ENCODE results near the gene UTS2R. TPM values are rescaled to one million over a fixed set of nuclear protein-coding genes. Genes with fewer than 3 reads are reported as not detected.
"Not testable (repeated sequence)": the region's sequence is repeated elsewhere in the genome, so short reads cannot be mapped to it uniquely, and the experiment has no call there.

Gene UTS2R
- polyA plus RNA-seq, 1 experiment: not detected

DNA sequence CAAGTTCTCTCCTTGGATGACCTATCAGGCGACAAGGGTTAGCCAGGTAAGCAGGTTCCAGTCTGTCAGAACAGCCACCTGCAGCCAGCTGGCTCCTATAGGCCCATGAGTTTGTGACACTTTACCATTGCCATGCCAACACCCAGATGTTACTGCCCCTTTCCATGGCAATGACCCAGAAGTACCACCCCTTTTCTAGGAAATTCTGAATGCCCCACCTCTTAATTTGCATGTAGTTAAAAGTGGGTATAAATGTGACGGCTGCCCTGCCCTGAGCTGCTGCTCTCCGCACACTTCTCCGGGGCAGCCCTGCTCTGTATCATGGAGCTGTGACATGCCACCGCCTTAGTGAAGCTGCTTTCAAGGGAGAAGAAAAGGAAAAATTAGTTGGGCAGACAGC, 28.0 kb upstream of the UTS2R start:
- H3K27me3 ChIP-seq (ENCODE audit: control insufficient read depth, insufficient read depth, low read length): no peaks in the 10 kb centered on the region
- no peak overlapping the region for H3K4me3 ChIP-seq (ENCODE audit: low read depth, low read length)
- TF ChIP-seq, protein P1, sequence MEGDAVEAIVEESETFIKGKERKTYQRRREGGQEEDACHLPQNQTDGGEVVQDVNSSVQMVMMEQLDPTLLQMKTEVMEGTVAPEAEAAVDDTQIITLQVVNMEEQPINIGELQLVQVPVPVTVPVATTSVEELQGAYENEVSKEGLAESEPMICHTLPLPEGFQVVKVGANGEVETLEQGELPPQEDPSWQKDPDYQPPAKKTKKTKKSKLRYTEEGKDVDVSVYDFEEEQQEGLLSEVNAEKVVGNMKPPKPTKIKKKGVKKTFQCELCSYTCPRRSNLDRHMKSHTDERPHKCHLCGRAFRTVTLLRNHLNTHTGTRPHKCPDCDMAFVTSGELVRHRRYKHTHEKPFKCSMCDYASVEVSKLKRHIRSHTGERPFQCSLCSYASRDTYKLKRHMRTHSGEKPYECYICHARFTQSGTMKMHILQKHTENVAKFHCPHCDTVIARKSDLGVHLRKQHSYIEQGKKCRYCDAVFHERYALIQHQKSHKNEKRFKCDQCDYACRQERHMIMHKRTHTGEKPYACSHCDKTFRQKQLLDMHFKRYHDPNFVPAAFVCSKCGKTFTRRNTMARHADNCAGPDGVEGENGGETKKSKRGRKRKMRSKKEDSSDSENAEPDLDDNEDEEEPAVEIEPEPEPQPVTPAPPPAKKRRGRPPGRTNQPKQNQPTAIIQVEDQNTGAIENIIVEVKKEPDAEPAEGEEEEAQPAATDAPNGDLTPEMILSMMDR (IDR thresholded peaks at IDR 0.05; ENCODE audit: insufficient read depth, low read depth, low read length): no peak
- no peak for DNase-seq (ENCODE audit: low read depth)
- ChIA-PET CTCF (interaction anchor here (0.6 to 1.3 kb wide), 3 partner anchors 26 to 386 kb away, joined by 3 read pairs; no protein-coding TSS in a partner anchor), POLR2A (no interaction called here)
- no peaks in the 10 kb centered on the region for H3K36me3 ChIP-seq (ENCODE audit: control insufficient read depth, insufficient read depth, low read length)

DNA sequence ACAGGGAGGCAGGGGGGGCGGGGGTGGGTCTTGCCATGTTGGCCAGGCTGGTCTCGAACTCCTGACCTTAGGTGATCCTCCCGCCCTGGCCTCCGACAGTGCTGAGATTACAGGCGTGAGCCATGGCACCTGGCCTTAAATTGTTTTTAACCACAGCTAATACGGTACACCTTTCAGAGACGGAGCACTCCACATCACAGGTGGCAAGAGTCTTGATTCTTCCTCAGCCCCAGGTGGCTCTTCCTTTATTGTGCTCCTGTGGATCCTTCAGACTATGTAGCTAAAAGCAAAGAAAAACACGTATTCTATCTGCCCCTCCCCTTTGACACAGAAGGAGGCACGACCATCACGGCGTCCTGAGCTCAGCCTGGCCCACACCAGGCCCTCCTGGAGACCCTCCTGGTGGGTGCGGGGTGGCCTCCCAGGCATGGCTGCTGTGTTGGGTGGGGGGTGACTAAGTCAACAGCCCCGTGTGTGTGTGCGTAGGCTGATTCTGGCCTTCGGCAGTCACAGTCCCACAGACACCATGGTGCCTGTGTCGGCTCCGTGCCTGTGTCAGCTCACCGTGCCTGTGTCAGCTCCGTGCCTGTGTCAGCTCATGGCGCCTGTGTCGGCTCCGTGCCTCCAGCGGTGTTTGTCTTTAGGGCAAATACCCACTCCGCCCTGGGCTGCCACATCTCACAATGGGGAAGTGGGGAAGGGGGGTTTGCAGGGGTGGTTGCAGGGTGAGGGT, 27.2 kb upstream of the UTS2R start:
- DNase-seq (ENCODE audit: low read depth): no peak
- Histone ChIP-seq H3K4me3 (ENCODE audit: low read depth, low read length) (no peak overlapping the region), H3K27me3 (ENCODE audit: control insufficient read depth, insufficient read depth, low read length) (no peaks in the 10 kb centered on the region), H3K36me3 (ENCODE audit: control insufficient read depth, insufficient read depth, low read length) (no peaks in the 10 kb centered on the region)
- TF ChIP-seq, protein P1 (IDR thresholded peaks at IDR 0.05; ENCODE audit: insufficient read depth, low read depth, low read length): no peak
- ChIA-PET POLR2A (no interaction called here), CTCF (interaction anchor here (0.7 to 1.3 kb wide), 5 partner anchors 25 to 314 kb away, joined by 3 read pairs; no protein-coding TSS in a partner anchor)

DNA sequence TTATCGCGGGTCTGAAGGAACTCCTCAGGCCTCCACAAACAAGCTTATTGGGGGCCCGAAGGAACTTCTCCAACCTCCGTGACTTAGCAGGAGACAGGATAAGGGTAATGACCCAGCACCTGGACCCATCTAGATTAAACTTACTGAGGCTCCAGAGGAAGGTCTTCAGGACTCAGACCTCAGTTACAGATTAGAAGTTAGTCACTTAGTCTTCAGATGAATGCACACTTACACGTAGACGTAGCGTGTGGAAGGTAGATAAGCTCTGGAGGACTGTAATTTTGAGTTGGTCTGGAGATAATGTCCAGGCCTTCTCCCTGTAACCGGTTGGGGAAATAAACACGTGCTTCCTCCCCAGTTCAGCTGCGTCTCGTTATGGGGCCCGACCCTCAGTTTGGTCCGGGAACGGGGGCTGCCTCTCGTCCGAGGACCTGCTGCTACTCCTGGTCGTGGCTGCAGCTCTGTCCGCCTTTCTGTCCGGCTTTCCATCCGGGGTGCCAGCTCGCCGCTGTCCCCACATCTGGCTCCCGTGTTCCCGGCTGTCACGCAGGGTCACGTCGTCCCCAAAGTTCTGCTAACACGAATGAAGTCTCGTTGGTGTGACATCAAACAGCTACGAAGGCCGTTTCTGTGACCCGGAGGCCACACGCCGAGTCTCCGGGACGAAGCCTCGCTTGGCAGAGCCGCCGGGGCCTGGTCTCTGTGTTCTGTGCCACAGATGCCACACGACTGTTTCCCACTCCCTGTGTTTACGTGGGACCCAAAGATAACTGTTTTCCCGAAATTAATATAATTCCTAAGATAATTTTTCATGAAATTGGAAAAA, 26.2 kb upstream of the UTS2R start:
- TF ChIP-seq, protein P1 (IDR thresholded peaks at IDR 0.05; ENCODE audit: insufficient read depth, low read depth, low read length): no peak
- no peaks in the 10 kb centered on the region for H3K36me3 ChIP-seq (ENCODE audit: control insufficient read depth, insufficient read depth, low read length)
- ChIA-PET CTCF (interaction anchor here (1.2 to 1.5 kb wide), 3 partner anchors 42 to 69 kb away, joined by 3 read pairs; no protein-coding TSS in a partner anchor), POLR2A (no interaction called here)
- DNase-seq (ENCODE audit: low read depth): no peak
- H3K27me3 ChIP-seq (ENCODE audit: control insufficient read depth, insufficient read depth, low read length): no peaks in the 10 kb centered on the region
- no peak overlapping the region for H3K4me3 ChIP-seq (ENCODE audit: low read depth, low read length)

DNA sequence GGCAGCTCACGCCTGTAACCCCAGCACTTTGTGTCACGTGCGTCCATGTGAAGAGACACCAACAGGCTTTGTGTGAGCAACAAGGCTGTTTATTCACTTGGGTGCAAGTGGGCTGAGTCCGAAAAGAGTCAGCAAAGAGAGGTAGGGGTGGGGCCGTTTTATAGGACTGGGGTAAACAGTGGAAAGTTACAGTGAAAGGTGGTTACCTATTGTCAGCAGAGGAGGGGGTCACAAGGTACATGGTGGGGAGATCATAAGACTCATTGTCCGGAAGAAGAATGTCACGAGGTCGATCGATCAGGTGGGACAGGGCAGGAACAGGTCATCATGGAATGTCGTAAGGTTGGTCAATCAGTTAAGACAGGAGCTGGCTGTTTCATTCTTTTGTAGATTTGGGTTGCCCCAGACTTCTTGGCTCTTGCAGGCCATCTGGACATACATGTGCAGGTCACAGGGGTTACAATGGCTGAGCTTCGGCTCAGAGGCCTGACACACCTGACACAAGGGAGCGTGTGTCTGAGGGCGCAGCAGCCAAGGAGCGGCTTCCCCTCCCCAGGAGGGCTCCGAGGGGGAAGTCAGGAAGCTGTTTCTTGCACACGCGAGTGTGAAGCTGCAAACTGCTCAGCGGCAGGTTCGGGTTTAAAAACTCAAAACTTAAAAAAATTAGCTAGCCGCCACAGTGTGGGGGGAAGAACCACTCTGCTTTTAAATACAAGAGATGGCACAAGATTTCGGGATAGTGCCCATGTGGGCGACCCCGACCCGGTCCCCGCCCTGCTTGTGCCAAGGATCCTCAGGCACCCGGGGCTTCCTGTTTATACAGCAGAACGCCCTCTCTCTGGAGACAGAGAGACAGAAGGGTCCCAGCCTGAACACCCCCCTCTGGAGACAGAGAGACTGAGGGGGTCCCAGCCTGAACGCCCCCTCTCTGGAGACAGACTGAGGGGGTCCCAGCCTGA, 24.9 kb upstream of the UTS2R start:
- TF ChIP-seq, protein P1 (IDR thresholded peaks at IDR 0.05; ENCODE audit: insufficient read depth, low read depth, low read length): no peak
- H3K27me3 ChIP-seq (ENCODE audit: control insufficient read depth, insufficient read depth, low read length): no peaks in the 10 kb centered on the region
- POLR2A ChIA-PET: no interaction called here
- no peaks in the 10 kb centered on the region for H3K36me3 ChIP-seq (ENCODE audit: control insufficient read depth, insufficient read depth, low read length)
- DNase-seq (ENCODE audit: low read depth): no peak
- no peak overlapping the region for H3K4me3 ChIP-seq (ENCODE audit: low read depth, low read length)
- CTCF ChIA-PET: interaction anchor here (1.2 to 1.5 kb wide), 2 partner anchors 46 to 68 kb away, joined by 3 read pairs; no protein-coding TSS in a partner anchor

DNA sequence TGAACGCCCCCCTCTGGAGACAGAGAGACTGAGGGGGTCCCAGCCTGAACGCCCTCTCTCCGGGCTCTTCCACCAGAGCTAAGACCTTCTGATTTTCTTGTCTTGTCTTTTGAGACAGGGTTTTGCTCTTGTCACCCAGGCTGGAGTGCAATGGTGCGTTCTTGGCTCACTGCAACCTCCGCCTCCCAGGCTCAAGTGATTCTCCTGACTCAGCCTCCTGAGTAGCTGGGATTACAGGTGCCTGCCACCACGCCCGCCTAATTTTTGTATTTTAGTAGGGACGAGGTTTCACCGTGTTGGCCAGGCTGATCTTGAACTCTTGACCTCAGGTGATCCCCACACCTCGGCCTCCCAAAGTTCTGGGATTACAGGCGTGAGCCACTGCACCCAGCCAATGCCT, 23.6 kb upstream of the UTS2R start:
- POLR2A ChIA-PET; H3K36me3 ChIP-seq (ENCODE audit: control insufficient read depth, insufficient read depth, low read length); DNase-seq (ENCODE audit: low read depth); H3K27me3 ChIP-seq (ENCODE audit: control insufficient read depth, insufficient read depth, low read length); H3K4me3 ChIP-seq (ENCODE audit: low read depth, low read length); CTCF ChIA-PET: not testable (repeated sequence)

Measured in BJ (cell line).